Mucosa of rectum (tissue), 2 donors: ENCODE data around the gene CD63.

Experiments
- H3K27ac ChIP-seq, 2 donors: one replicate each; pipeline ENCODE4 v1.7.0; 2013; ENCODE audit warnings: inconsistent platforms in 2 of 2, low read depth in 2 of 2, low read length in 2 of 2
- H3K27me3 ChIP-seq, 2 donors: one replicate each; pipeline ENCODE4 v1.7.0; 2013; ENCODE audit warnings: low read length in 2 of 2; ENCODE audit not compliant: control insufficient read depth in 2 of 2, insufficient read depth in 2 of 2
- H3K36me3 ChIP-seq, 2 donors: one replicate each; pipeline ENCODE4 v1.7.0; 2013; ENCODE audit warnings: low read length in 2 of 2; ENCODE audit not compliant: control insufficient read depth in 2 of 2, insufficient read depth in 2 of 2
- H3K4me1 ChIP-seq, 2 donors: one replicate each; pipeline ENCODE4 v1.7.0; 2013; ENCODE audit warnings: low read length in 2 of 2, mild to moderate bottlenecking in 1 of 2; ENCODE audit not compliant: control insufficient read depth in 2 of 2, insufficient read depth in 2 of 2
- H3K4me3 ChIP-seq, 2 donors: one replicate each; pipeline ENCODE4 v1.7.0; 2013; ENCODE audit warnings: low read length in 2 of 2
- H3K9ac ChIP-seq, 2 donors: one replicate each; pipeline ENCODE4 v1.7.0; 2013; ENCODE audit warnings: low read length in 2 of 2, low read depth in 1 of 2, mild to moderate bottlenecking in 1 of 2
- H3K9me3 ChIP-seq, 2 donors: one replicate each; pipeline ENCODE4 v1.7.0; 2013; ENCODE audit warnings: low read length in 2 of 2; ENCODE audit not compliant: control insufficient read depth in 2 of 2
- donor health status: healthy.
- donor health status: Normal muscosa, but diverticular disease.

Gene CD63

DNA sequence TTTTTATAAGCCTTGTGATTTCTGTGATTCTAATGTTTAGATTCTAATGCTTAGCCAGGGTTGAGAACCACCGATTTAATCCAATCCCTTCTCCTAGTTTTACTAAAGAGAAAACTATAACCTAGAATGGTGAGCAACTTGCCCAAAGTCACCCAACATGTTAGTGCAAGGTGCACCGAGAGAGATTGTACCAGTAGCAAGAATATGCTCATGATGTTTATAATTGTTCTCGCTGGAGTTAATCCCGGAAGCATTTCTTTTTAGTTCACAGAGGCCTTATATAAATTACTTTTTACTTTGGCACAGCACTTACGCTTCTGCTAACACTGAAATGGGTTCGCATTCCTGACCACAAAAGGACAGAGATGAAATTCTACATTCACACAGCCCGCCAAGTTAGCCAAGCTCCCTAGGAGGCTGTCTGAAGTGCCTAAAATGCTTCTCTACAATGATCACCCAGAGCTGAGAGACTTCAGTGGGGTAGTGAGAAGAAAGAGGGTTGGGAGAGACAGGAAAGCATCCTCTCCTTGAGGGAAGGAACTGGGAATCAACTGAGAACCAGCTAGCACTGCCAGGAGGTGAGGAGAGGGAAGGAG lies 13.5 kb downstream of the CD63 start:
- peaks cover 0 to 4% of the 10 kb centered on the region in 2 donors for H3K36me3 ChIP-seq
- H3K9ac ChIP-seq: peak overlapping the region; percentile 82 to 94
- H3K27ac ChIP-seq: peak overlapping the region; percentile 95
- H3K4me3 ChIP-seq: peak overlapping the region; percentile 85 to 93
- H3K4me1 ChIP-seq: peaks cover 43 to 44% of the 10 kb centered on the region in 2 donors
- no peaks in the 10 kb centered on the region for H3K9me3 ChIP-seq
- no peaks in the 10 kb centered on the region for H3K27me3 ChIP-seq

DNA sequence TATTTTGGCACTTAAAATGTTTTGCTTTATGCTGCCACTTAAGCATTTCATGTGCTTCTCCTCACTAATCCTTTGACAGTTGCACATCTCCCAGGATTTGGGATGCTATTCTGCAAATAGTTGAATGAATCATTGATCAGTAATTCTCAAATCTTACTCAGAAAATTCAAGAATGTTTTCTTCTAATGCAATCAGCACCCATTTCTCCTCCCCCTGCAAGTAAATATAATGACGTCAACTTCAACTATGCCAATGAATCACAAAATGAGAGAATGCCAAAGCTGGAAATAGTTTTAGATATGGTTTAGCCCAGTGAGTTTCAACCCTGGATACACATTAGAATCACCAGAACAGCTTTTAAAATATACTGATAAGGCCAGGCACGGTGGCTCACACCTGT lies 15.1 kb downstream of the CD63 start:
- Histone ChIP-seq H3K27me3 (peaks cover 4 to 6% of the 10 kb centered on the region in 2 donors), H3K36me3 (no peaks in the 10 kb centered on the region), H3K9me3 (no peaks in the 10 kb centered on the region), H3K27ac (no peak overlapping the region), H3K4me1 (peaks cover 32% of the 10 kb centered on the region in 2 donors), H3K4me3 (no peak overlapping the region), H3K9ac (no peak overlapping the region)

DNA sequence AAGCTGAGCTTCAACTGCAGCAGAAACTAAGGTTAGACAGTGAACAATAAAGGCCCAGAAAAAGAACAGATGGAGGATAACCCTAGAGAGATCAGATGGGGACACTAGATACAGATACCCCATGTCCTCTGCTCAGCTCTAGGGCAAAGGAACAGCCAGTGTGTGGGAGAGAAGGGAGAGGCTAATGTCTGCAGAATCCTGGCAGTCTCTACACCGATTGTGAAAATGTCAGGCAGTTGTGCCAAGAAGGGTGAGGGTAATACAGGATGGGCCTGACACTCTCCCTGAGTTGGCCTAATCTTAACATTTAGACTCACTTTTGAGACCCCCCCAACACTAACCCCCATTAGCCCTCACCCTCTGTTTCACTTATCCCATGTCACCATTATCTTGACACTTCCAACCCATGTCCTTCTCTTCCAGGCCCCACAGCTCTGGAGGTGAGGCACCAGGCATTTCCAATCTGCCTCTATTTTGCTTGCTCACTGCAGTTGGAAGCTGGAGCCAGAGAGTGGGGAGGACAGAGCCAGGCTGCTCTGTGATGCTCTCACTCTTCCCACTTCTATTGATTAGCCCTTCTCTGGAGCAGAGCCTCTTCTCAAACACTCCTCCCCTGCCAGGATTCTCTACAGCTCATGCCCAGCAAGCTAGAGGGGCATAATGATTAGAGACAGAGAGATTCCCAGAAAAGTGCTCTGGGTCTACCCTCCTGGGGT lies 16.0 kb downstream of the CD63 start:
- Histone ChIP-seq H3K36me3 (no peaks in the 10 kb centered on the region), H3K9me3 (no peaks in the 10 kb centered on the region), H3K27ac (no peak overlapping the region), H3K4me1 (peaks cover 26 to 27% of the 10 kb centered on the region in 2 donors), H3K4me3 (no peak overlapping the region), H3K27me3 (peaks cover 7 to 10% of the 10 kb centered on the region in 2 donors), H3K9ac (no peak overlapping the region)

DNA sequence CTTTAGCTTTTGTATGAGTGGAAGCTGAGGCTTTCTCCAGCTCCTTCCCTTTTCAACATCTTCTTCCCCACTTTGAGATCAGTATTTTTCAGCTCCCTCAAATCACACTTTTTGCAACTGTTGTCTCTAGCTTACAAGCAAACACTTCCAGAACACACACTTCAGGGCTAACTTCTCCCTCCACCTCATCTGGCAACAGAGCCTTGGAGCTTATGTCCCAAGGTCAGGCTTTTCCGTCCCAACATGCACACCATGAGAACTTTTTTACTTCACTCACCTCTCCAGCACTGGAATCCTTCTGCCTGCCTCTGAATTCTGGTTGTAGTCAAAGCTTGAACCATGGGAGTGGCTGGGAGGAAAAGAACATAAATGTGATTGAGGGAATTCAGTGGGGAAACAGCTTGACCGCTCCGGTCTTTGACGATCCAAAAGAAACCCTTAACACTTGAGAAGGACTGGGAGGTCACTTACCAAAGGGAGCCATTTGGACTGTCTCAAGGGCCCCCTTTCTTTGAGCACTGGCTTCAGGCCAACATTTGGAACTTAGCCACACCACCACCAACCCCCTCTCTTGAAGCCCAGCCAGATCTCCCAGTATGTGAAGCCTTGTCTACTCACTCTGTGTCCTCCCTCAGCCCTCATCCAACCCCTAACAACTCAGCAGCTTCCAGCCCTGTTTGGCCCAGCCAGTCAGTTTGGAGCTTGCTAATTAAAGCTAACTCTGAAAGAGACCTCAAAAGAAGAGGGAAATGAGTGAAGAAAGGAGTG lies 16.8 kb downstream of the CD63 start:
- H3K4me1 ChIP-seq: peaks cover 21% of the 10 kb centered on the region in 2 donors
- no peak overlapping the region for H3K9ac ChIP-seq
- H3K4me3 ChIP-seq: no peak overlapping the region
- no peaks in the 10 kb centered on the region for H3K9me3 ChIP-seq
- H3K36me3 ChIP-seq: no peaks in the 10 kb centered on the region
- peaks cover 10 to 11% of the 10 kb centered on the region in 2 donors for H3K27me3 ChIP-seq
- H3K27ac ChIP-seq: no peak overlapping the region

DNA sequence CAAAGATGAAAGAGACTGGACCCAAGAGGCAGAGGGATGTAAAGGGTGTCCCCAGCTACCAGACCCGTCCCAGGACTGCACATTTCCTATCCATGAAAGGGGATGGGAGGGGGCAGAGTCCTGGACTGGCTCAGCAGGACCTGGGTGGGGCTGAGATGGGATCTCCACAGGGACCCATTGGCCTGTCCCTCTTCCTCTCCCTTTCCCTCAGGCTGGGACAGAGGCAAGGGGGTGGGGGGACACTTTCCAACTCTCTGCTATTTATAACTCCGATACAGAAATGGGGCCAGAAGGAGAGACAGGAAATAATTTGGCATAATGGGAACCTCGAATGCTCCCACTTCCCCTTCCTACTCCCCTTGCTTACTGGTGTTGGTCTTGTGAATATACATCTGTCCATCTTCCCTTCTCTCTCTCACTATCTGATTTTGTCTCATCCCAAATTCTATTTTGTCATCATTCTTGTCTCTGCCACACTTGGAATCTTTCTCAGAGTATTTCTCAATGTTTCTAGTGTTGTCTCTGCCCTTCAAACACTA lies 20.0 kb downstream of the CD63 start:
- peaks cover 10 to 11% of the 10 kb centered on the region in 2 donors for H3K27me3 ChIP-seq
- peaks cover 9 to 10% of the 10 kb centered on the region in 2 donors for H3K4me1 ChIP-seq
- peak overlapping the region in 1 of 2 donors; percentile 66 for H3K4me3 ChIP-seq
- peak overlapping the region in 1 of 2 donors; percentile 16 for H3K27ac ChIP-seq
- H3K36me3 ChIP-seq: no peaks in the 10 kb centered on the region
- H3K9me3 ChIP-seq: no peaks in the 10 kb centered on the region
- no peak overlapping the region for H3K9ac ChIP-seq

DNA sequence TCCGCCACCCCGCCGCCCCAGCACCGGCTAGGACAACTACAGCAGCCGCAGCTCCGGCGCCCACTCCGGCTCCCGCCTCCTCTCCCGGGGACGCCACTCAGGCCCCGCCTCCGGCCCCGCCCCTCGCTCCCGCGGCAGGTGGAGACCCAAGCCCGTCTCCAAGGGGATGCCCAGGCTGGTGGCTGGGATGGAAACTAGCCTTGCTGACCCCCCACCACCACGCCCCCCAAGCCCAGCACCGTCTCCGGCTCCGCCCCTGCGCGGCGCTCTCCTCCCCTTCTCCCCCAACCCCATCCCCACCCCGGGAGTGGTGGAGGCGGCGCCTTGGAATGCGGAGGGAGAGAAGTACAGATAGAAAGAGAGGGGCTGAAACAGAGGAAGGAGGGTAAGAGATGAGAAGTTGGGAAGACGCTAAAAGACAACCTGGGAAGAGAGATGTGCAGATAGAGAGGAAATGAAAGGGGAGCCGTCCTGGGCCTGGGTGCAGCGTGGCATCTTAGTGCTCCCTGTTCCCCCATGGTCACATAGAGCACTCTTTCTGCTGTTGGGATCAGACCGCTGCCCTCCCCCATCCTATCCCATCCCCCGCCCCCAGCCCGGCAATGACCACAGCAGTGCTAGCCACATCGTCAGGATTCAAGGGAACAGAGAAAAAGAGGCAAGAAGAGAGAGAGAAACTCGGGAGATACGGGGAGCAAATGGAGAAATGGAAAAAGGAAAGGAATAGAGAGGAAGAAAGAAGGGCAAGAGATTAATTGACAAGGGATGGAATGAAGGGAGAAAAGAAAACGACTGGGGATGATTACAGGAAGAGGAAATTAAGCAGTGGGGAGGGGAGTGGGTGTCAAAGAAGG lies 20.7 kb downstream of the CD63 start, which contains the start of gene ITGA7:
TSS of gene ITGA7 (minus strand) at position 64 of the 854 bp plus-strand sequence. CDS start 222 bp downstream, outside the sequence.
- peak within 1 kb of the TSS; percentile 59 to 70 for H3K4me3 ChIP-seq
- H3K9me3 ChIP-seq: no peaks in the 10 kb centered on the region
- H3K27me3 ChIP-seq: peaks cover 10 to 11% of the 10 kb centered on the region in 2 donors
- peaks cover 9 to 10% of the 10 kb centered on the region in 2 donors for H3K4me1 ChIP-seq
- H3K27ac ChIP-seq: peak within 1 kb of the TSS; percentile 35 to 40
- H3K9ac ChIP-seq: peak within 1 kb of the TSS; percentile 28 to 37
- no peaks in the 10 kb centered on the region for H3K36me3 ChIP-seq

GRCh38 chr12:55707219-55707671 lies 21.6 kb downstream of the CD63 start:
- H3K27me3 ChIP-seq: peaks cover 10 to 11% of the 10 kb centered on the region in 2 donors
- H3K4me3 ChIP-seq: peak overlapping the region; percentile 53 to 70
- H3K4me1 ChIP-seq: peaks cover 9 to 10% of the 10 kb centered on the region in 2 donors
- H3K27ac ChIP-seq: peak overlapping the region; percentile 35 to 40
- peak overlapping the region in 1 of 2 donors; percentile 37 for H3K9ac ChIP-seq
- no peaks in the 10 kb centered on the region for H3K9me3 ChIP-seq
- no peaks in the 10 kb centered on the region for H3K36me3 ChIP-seq

DNA sequence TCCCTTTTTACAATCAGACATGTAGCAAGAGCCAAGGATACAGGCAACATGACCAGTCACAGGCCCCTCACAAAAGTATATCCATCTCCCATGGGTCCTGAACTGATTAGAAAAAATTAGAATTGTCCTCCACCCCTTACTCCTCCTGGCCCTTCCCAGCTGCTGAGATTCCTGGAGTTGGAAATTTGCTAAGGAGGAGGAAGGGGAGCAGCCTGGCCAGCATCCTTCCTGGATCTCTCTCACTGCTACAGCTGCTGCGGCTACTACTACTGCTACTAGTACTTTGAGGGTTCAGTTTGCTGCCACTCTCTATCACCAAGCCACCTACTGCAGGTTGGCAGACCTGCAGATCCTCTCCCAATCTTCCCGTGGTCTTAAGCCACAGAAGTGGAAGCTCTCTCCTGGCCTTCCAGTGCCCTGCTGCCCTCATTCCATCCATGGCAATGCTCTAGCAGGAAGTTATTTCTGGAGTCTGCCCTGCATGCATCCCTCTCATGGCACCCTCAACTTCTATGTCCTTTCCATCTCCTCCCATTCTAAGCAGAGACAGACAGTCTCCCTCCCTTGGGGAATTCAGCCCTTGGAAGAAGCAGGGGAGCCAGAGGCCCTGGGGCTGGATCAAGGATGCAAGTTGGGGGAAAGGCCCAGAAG lies 22.1 kb downstream of the CD63 start:
- Histone ChIP-seq H3K4me3 (peak overlapping the region; percentile 53 to 70), H3K9ac (peak overlapping the region; percentile 28 to 37), H3K27ac (peak overlapping the region; percentile 35 to 40), H3K4me1 (peaks cover 9 to 10% of the 10 kb centered on the region in 2 donors), H3K36me3 (no peaks in the 10 kb centered on the region), H3K27me3 (peaks cover 10 to 11% of the 10 kb centered on the region in 2 donors), H3K9me3 (no peaks in the 10 kb centered on the region)
